ENCODE results near the gene PCBP1. TPM values are rescaled to one million over a fixed set of nuclear protein-coding genes. Genes with fewer than 3 reads are reported as not detected.

PCBP1 gene
- total RNA-seq, 2 donors from 2014 or later: 263 to 293 TPM

Other genes with a start within 250 kb of the PCBP1 start
- gene SNRNP27, start 193.5 kb upstream of the PCBP1 start, total RNA-seq: 10 to 100 TPM; 30.7 to 32.7 TPM
- gene MXD1, start 172.4 kb upstream of the PCBP1 start, total RNA-seq: 100 to 1,000 TPM; 136 to 244 TPM
- 1 to 10 TPM in 1 of 2 donors, under 1 TPM in 1; 0.43 to 1.2 TPM for gene ASPRV1, start 125.8 kb upstream of the PCBP1 start, total RNA-seq
- gene C2orf42, start 103.5 kb downstream of the PCBP1 start, total RNA-seq: 10 to 100 TPM in 1 of 2 donors, 1 to 10 TPM in 1; 7.8 to 13.9 TPM
- gene TIA1, start 161.2 kb downstream of the PCBP1 start, total RNA-seq: 10 to 100 TPM; 82.2 to 84.0 TPM
- gene PCYOX1, start 170.7 kb downstream of the PCBP1 start, total RNA-seq: 10 to 100 TPM; 60.8 to 61.0 TPM
- gene SNRPG, start 206.3 kb downstream of the PCBP1 start, total RNA-seq: 10 to 100 TPM; 86.2 to 88.9 TPM
- 10 to 100 TPM; 37.4 to 55.5 TPM for gene FAM136A, start 214.6 kb downstream of the PCBP1 start, total RNA-seq

All from left colon (tissue), 2 donors.